KOPT-K1 (cell line): ENCODE results near the gene ZNF750.

Experiments
- H3K27ac ChIP-seq: fragments of 200-600 bp; sonication (generic); 2 replicates; pipeline ENCODE4 v1.5.1; 2016; ENCODE audit warnings: antibody characterized with exemption, mild to moderate bottlenecking, low read depth, low read length; ENCODE audit not compliant: poor library complexity, severe bottlenecking
- H3K36me3 ChIP-seq: fragments of 200-600 bp; sonication (generic); 2 replicates; pipeline ENCODE4 v1.5.1; 2017; ENCODE audit warnings: antibody characterized with exemption, mild to moderate bottlenecking, low read length, moderate library complexity; ENCODE audit not compliant: insufficient read depth
- H3K9me3 ChIP-seq: fragments of 200-600 bp; sonication (generic); 2 replicates; pipeline ENCODE4 v1.5.1; 2017; ENCODE audit warnings: antibody characterized with exemption, low read length, mild to moderate bottlenecking; ENCODE audit not compliant: insufficient read depth, poor library complexity, severe bottlenecking

The ZNF750 gene

GRCh38 chr17:82836823-82837357, 2.9 kb downstream of the ZNF750 start:
- H3K27ac ChIP-seq = no peak overlapping the region
- peaks cover 59% of the 10 kb centered on the region for H3K36me3 ChIP-seq
- no peaks in the 10 kb centered on the region for H3K9me3 ChIP-seq

- Histone ChIP-seq H3K27ac (no peak overlapping the region), H3K9me3 (no peaks in the 10 kb centered on the region), H3K36me3 (peaks cover 60% of the 10 kb centered on the region)
Observed at GRCh38 chr17:82835766-82836512, 3.9 kb downstream of the ZNF750 start.

DNA sequence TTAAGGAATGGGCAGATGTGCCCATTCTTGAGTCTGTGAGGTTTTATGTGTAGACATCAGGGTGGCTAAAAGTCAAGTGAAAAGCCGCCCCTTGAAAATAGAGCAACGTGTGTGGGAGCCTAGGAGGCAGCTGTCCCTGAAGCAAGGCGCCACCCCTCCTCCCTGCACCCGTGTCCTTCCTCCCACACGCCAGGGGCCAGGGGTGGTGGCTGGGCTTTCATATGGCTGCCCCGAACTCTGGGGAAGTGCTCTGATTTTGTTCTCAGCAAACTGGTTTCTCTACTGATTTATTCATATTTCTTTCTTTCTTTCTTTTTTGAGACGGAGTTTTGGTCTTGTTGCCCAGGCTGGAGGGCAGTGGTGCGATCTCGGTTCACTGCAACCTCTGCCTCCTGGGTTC, 4.7 kb downstream of the ZNF750 start:
- Histone ChIP-seq H3K9me3 (no peaks in the 10 kb centered on the region), H3K36me3 (peaks cover 68% of the 10 kb centered on the region), H3K27ac (no peak overlapping the region)

DNA sequence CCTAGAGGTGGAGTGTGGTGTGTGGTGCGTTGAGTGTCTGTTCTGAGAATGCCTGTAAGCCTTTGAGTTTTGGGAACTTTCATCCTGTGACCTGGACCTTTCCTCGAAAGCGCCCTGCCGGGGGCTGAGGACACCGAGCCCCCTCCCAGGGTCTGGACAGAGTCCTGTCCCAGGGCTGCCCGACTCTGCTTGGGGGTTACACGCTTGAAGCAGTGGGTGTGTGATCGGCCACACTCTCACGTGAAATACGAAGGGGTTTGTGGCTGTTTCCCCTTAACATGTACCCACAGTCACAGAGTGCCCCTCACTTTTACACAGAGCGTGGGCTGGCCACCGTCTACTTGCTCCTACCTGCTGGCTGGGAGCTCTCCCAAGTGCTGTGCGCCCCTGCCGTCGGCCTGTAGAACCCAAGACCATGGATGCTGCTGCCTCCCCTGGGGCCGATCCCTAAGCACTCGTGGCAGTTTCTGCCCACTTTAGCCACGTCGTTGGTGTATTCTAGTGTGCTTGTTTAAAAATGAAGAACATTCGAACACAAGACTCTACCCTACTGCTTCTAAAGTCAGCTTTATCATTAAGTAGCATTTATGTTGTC, 6.8 kb downstream of the ZNF750 start:
- Histone ChIP-seq H3K27ac (peak overlapping the region; percentile 41), H3K36me3 (peaks cover 74% of the 10 kb centered on the region), H3K9me3 (no peaks in the 10 kb centered on the region)

GRCh38 chr17:82832411-82832810, 7.4 kb downstream of the ZNF750 start:
- peaks cover 74% of the 10 kb centered on the region for H3K36me3 ChIP-seq
- peak overlapping the region; percentile 41 for H3K27ac ChIP-seq
- H3K9me3 ChIP-seq = no peaks in the 10 kb centered on the region

DNA sequence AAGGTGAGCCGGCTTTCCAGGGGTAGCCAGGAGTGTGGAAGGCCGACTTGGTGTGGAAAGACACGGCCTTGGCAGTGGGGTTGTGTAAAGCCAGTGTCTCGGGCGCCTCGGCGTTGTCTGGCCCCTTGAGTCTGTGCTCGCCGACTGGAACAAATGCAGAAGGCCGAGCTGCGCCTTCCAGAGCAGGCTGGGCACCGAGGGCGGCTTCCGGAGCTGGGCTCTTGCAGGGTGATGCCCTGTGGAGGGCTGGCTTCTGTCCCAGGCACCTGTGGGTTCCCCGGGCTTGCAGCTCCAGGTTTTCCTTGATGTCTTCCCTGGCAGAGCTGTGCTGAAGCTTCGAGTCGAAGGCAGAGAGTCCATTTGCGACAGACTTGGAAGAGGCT, 8.0 kb downstream of the ZNF750 start:
- Histone ChIP-seq H3K36me3 (peaks cover 74% of the 10 kb centered on the region), H3K27ac (peak overlapping the region; percentile 41), H3K9me3 (no peaks in the 10 kb centered on the region)

- H3K36me3 ChIP-seq = peaks cover 69% of the 10 kb centered on the region
Observed at GRCh38 chr17:82831041-82831817, 8.6 kb downstream of the ZNF750 start.

DNA sequence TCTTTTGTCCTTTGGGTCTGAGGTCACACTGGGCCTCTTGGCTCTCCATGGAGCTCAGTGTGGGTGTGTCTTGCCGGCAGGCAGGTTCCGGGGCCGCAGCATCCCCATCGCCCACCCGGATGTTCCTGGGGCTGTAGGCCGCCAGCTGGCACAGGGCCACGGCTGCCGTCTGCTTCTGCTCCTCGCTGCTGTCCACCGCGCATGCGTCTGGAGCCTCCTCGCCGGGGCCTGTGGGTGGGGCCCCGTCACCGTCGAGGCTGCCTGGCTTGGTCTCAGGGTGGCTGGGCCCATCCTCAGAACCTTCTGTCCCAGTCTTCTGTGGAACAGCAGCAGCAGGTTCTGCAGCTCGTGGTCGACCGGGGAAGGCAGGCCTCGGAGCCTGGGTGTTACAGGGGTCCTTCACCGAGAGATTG, 9.6 kb downstream of the ZNF750 start:
- Histone ChIP-seq H3K36me3 (peaks cover 63% of the 10 kb centered on the region), H3K27ac (no peak overlapping the region), H3K9me3 (no peaks in the 10 kb centered on the region)

More at GRCh38 chr17:82831041-82831817, 8.6 kb downstream of the ZNF750 start:
- no peak overlapping the region for H3K27ac ChIP-seq
- no peaks in the 10 kb centered on the region for H3K9me3 ChIP-seq

DNA sequence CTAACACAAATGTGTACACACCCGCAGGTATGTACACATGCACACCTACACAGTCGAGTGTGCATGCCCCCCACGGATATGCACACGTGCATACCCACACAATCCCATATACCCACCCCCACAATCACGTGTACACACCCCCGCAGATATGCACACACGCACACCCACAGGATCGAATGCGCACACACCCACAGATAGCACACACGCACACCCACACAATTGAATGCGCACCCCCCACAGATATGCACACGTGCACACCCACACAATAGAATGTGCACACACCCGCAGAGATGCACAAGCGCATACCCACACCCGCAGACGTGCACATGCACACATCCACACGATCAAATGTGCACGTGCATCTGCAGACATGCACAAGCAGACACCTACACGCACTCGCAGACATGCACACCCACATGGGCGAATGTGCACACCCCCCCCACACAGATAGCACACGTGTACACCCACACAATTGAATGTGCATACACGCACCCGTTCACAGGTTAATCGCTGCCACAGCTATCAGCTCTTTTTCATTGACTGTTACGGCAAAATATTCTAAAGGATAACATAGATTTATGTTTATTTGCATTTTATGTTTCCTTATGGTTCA, 10.8 kb downstream of the ZNF750 start:
- H3K27ac ChIP-seq = no peak overlapping the region
- peaks cover 57% of the 10 kb centered on the region for H3K36me3 ChIP-seq
- no peaks in the 10 kb centered on the region for H3K9me3 ChIP-seq

- Histone ChIP-seq H3K36me3 (peaks cover 54% of the 10 kb centered on the region), H3K27ac (peak overlapping the region; percentile 2)
Observed at GRCh38 chr17:82826956-82827355, 12.9 kb downstream of the ZNF750 start.

DNA sequence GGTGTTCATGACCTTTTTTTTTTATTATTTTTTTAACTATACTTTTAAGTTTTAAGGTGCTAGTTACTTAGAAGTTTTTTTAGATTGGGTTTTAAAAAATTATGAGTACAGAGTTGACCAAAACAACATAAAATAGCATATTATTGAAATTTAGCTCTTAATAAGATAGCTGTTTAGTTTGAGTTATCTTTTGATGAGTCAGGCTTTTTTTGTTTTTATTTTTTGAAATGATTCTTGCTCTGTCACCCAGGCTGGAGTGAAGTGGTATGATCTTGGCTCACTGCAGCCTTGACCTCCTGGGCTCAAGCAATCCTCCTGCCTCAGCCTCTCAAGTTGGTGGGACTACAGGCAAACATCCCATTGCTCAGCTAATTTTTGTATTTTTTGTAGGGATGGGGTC, 13.6 kb downstream of the ZNF750 start:
- H3K27ac ChIP-seq = peak overlapping the region; percentile 2
- H3K36me3 ChIP-seq = peaks cover 55% of the 10 kb centered on the region
- no peaks in the 10 kb centered on the region for H3K9me3 ChIP-seq

More at GRCh38 chr17:82826956-82827355, 12.9 kb downstream of the ZNF750 start:
- no peaks in the 10 kb centered on the region for H3K9me3 ChIP-seq

DNA sequence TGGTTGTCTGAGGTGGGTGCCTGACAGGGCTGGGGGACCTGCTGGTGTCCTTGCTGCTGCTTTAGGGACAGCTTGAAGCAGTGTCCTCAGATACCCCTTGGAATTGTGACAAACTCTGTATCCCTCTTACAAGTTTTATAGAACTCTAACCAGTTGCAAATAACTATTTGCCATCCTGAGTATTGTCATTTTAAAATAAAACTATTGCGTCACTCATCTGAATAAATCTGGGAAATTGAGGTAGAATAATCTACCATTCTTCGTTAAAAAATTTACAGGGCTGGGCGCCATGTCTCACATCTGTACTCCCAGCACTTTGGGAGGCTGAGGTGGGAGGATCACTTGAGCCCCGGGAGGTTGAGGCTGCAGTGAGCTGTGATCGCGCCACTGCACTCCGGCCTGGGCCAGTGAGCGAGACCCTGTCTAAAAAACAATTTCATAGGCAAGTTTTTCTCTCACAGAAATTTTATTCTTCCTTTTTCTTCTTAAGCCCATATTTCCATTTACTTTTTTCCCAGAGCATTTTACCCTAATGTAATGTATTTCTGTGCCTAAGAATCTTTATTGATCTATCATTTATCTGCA, 14.2 kb downstream of the ZNF750 start:
- H3K36me3 ChIP-seq = peaks cover 55% of the 10 kb centered on the region
- H3K27ac ChIP-seq = no peak overlapping the region
- peaks cover under 1% of the 10 kb centered on the region for H3K9me3 ChIP-seq

DNA sequence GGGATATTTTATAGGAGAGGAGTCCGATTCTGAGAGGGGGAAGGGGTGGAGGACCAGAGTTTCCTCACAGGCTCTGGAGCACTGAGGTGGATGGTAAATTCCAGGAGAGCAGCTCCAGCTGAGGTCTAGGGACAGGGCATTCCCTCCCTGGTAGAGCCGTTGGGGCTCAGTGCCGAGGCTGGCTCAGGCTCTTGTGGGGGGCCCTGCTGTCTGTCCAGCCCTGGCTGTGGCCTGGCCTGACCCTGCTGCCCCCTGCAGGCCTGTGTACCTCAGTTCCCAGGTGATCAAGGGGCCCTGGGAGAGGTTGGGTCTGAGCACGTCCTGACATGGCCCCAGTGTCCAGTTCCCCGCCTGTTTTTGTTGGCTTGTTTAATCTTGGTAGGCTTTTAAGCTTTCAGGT, 16.8 kb downstream of the ZNF750 start:
- Histone ChIP-seq H3K27ac (no peak overlapping the region), H3K9me3 (peaks cover 17% of the 10 kb centered on the region), H3K36me3 (peaks cover 62% of the 10 kb centered on the region)

GRCh38 chr17:82822281-82822680, 17.5 kb downstream of the ZNF750 start:
- no peak overlapping the region for H3K27ac ChIP-seq
- H3K9me3 ChIP-seq = peaks cover 17% of the 10 kb centered on the region
- H3K36me3 ChIP-seq = peaks cover 62% of the 10 kb centered on the region
